Measurements from ENCODE around the gene NPAS4.

The NPAS4 gene

GRCh38 chr11:66473608-66474515, 53.0 kb downstream of the NPAS4 start:
- no peak overlapping the region for H3K4me3 ChIP-seq (ENCODE audit: low read depth, low read length)
- TF ChIP-seq, protein P1, sequence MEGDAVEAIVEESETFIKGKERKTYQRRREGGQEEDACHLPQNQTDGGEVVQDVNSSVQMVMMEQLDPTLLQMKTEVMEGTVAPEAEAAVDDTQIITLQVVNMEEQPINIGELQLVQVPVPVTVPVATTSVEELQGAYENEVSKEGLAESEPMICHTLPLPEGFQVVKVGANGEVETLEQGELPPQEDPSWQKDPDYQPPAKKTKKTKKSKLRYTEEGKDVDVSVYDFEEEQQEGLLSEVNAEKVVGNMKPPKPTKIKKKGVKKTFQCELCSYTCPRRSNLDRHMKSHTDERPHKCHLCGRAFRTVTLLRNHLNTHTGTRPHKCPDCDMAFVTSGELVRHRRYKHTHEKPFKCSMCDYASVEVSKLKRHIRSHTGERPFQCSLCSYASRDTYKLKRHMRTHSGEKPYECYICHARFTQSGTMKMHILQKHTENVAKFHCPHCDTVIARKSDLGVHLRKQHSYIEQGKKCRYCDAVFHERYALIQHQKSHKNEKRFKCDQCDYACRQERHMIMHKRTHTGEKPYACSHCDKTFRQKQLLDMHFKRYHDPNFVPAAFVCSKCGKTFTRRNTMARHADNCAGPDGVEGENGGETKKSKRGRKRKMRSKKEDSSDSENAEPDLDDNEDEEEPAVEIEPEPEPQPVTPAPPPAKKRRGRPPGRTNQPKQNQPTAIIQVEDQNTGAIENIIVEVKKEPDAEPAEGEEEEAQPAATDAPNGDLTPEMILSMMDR (IDR thresholded peaks at IDR 0.05; ENCODE audit: low read depth, low read length) = no peak
- no peak for TF ChIP-seq MAX (IDR thresholded peaks at IDR 0.05; ENCODE audit: low read depth, low read length)
- no peak for TF ChIP-seq POLR2A (IDR thresholded peaks at IDR 0.05; ENCODE audit: extremely low read depth, insufficient read length)
- TF ChIP-seq MYC (IDR thresholded peaks at IDR 0.05; ENCODE audit: low read depth, low read length) = no peak
- DNase-seq (ENCODE audit: low read depth) = no peak

GRCh38 chr11:66475349-66476172, 54.7 kb downstream of the NPAS4 start:
- TF ChIP-seq, protein P1 (IDR thresholded peaks at IDR 0.05; ENCODE audit: low read depth, low read length) = no peak
- TF ChIP-seq POLR2A (IDR thresholded peaks at IDR 0.05; ENCODE audit: extremely low read depth, insufficient read length) = no peak
- no peak for TF ChIP-seq MYC (IDR thresholded peaks at IDR 0.05; ENCODE audit: low read depth, low read length)
- TF ChIP-seq MAX (IDR thresholded peaks at IDR 0.05; ENCODE audit: low read depth, low read length) = no peak
- DNase-seq (ENCODE audit: low read depth) = no peak
- no peak overlapping the region for H3K4me3 ChIP-seq (ENCODE audit: low read depth, low read length)
